ENCODE measurements around the gene COX8A. TPM values are rescaled to one million over a fixed set of nuclear protein-coding genes. Genes with fewer than 3 reads are reported as not detected.

The COX8A gene
- total and polyA plus RNA-seq, 10 of the 15 experiments (the other 5 are each of a cell fraction or from before 2014, with no cell fraction given): 243 to 1,476 (median 522) TPM

DNA sequence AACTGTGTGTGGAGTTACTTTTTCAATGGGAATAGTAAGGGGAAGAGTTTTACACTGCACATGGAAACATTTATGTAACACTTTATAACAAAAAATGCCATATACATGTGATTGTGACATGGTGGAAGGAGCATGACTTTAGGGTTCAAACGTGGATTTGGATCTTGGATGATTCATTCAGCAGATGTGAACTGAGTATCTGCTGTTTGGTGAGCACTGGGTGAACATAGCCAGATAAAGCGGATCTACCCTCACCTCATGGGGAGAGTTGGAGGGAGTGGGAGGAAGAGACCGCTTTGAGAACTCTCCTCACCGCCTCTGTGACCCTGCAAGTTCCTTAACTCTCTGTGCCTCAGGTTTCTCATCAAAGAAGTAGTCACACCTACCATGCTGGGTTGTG is 32.5 kb upstream of the COX8A start (continued):
- TF ChIP-seq, protein P1, sequence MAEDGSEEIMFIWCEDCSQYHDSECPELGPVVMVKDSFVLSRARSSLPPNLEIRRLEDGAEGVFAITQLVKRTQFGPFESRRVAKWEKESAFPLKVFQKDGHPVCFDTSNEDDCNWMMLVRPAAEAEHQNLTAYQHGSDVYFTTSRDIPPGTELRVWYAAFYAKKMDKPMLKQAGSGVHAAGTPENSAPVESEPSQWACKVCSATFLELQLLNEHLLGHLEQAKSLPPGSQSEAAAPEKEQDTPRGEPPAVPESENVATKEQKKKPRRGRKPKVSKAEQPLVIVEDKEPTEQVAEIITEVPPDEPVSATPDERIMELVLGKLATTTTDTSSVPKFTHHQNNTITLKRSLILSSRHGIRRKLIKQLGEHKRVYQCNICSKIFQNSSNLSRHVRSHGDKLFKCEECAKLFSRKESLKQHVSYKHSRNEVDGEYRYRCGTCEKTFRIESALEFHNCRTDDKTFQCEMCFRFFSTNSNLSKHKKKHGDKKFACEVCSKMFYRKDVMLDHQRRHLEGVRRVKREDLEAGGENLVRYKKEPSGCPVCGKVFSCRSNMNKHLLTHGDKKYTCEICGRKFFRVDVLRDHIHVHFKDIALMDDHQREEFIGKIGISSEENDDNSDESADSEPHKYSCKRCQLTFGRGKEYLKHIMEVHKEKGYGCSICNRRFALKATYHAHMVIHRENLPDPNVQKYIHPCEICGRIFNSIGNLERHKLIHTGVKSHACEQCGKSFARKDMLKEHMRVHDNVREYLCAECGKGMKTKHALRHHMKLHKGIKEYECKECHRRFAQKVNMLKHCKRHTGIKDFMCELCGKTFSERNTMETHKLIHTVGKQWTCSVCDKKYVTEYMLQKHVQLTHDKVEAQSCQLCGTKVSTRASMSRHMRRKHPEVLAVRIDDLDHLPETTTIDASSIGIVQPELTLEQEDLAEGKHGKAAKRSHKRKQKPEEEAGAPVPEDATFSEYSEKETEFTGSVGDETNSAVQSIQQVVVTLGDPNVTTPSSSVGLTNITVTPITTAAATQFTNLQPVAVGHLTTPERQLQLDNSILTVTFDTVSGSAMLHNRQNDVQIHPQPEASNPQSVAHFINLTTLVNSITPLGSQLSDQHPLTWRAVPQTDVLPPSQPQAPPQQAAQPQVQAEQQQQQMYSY (CRISPR knock-in tag; IDR thresholded peaks at IDR 0.05): no peak
- TF ChIP-seq POU2F2 (IDR thresholded peaks at IDR 0.05; ENCODE audit: borderline replicate concordance, low read depth, low read length): no peak
- no peak for TF ChIP-seq CBX3 (IDR thresholded peaks at IDR 0.05; ENCODE audit: borderline replicate concordance, low read depth)
- TF ChIP-seq, protein P2, sequence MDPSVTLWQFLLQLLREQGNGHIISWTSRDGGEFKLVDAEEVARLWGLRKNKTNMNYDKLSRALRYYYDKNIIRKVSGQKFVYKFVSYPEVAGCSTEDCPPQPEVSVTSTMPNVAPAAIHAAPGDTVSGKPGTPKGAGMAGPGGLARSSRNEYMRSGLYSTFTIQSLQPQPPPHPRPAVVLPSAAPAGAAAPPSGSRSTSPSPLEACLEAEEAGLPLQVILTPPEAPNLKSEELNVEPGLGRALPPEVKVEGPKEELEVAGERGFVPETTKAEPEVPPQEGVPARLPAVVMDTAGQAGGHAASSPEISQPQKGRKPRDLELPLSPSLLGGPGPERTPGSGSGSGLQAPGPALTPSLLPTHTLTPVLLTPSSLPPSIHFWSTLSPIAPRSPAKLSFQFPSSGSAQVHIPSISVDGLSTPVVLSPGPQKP (IDR thresholded peaks at IDR 0.05; ENCODE audit: low read depth, low read length): no peak
- TF ChIP-seq, protein P3, sequence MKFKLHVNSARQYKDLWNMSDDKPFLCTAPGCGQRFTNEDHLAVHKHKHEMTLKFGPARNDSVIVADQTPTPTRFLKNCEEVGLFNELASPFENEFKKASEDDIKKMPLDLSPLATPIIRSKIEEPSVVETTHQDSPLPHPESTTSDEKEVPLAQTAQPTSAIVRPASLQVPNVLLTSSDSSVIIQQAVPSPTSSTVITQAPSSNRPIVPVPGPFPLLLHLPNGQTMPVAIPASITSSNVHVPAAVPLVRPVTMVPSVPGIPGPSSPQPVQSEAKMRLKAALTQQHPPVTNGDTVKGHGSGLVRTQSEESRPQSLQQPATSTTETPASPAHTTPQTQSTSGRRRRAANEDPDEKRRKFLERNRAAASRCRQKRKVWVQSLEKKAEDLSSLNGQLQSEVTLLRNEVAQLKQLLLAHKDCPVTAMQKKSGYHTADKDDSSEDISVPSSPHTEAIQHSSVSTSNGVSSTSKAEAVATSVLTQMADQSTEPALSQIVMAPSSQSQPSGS (IDR thresholded peaks at IDR 0.05; ENCODE audit: low read length): no peak
- no peak for TF ChIP-seq SMARCA5 (IDR thresholded peaks at IDR 0.05)
- TF ChIP-seq MEF2B (IDR thresholded peaks at IDR 0.05; ENCODE audit: partially characterized antibody, poor library complexity, severe bottlenecking): no peak
- TF ChIP-seq GATAD2B (conservative IDR thresholded peaks at IDR 0.05; ENCODE audit: low read depth): no peak
